Neural cell (in vitro differentiated cells): Measurements from ENCODE around the gene GRM3. TPM values are rescaled to one million over a fixed set of nuclear protein-coding genes. Genes with fewer than 3 reads are reported as not detected.

Source experiments
- H2AFZ ChIP-seq: fragments of 200-600, 300-800 bp; sonication (generic), shearing (Covaris generic); 2 replicates; pipeline ENCODE4 v1.6.0; 2014; ENCODE audit warnings: low read depth, mild to moderate bottlenecking, antibody characterized with exemption, low read length, moderate library complexity
- H3F3A ChIP-seq: fragments of 200-600 bp; shearing (Covaris generic); 2 replicates; pipeline ENCODE4 v1.6.1; 2016; ENCODE audit warnings: mild to moderate bottlenecking, moderate library complexity, mixed read lengths, antibody characterized with exemption, low read length; ENCODE audit not compliant: insufficient read depth, poor library complexity, severe bottlenecking
- H3K27ac ChIP-seq: fragments of 200-600, 300-800 bp; sonication (generic), shearing (Covaris generic); 2 replicates; pipeline ENCODE4 v1.5.1; 2014; ENCODE audit warnings: mild to moderate bottlenecking, low read length, moderate library complexity
- H3K27me3 ChIP-seq: fragments of 300-800, 200-600 bp; sonication (generic), shearing (Covaris generic); 2 replicates; pipeline ENCODE4 v1.6.0; 2014; ENCODE audit warnings: mild to moderate bottlenecking, low read depth, low read length, moderate library complexity; ENCODE audit not compliant: insufficient read depth
- H3K36me3 ChIP-seq: fragments of 300-800, 200-600 bp; sonication (generic), shearing (Covaris generic); 2 replicates; pipeline ENCODE4 v1.5.1; 2014; ENCODE audit warnings: mild to moderate bottlenecking, antibody characterized with exemption, low read length, moderate library complexity; ENCODE audit not compliant: insufficient read depth
- H3K4me2 ChIP-seq: fragments of 300-800, 200-600 bp; sonication (generic), shearing (Covaris generic); 2 replicates; pipeline ENCODE4 v1.6.0; 2014; ENCODE audit warnings: mild to moderate bottlenecking, low read length
- H3K4me3 ChIP-seq: fragments of 300-800, 200-600 bp; sonication (generic), shearing (Covaris generic); 2 replicates; pipeline ENCODE4 v1.5.1; 2014; ENCODE audit warnings: mild to moderate bottlenecking, low read length, moderate library complexity
- H3K79me2 ChIP-seq: fragments of 200-600 bp; shearing (Covaris generic); replicated peaks from 2 replicates; pipeline ENCODE4 v1.6.0; 2014; ENCODE audit warnings: mild to moderate bottlenecking, low read length, moderate library complexity; ENCODE audit not compliant: insufficient read depth
- H3K9ac ChIP-seq: fragments of 300-800, 200-600 bp; sonication (generic), shearing (Covaris generic); 2 replicates; pipeline ENCODE4 v1.6.1; 2016; ENCODE audit warnings: mild to moderate bottlenecking, low read length, mixed read lengths
- H3K9me2 ChIP-seq: fragments of 200-600 bp; shearing (Covaris generic); 2 replicates; pipeline ENCODE4 v1.6.1; 2016; ENCODE audit warnings: mild to moderate bottlenecking, low read length, mixed read lengths; ENCODE audit not compliant: insufficient read depth
- H3K9me3 ChIP-seq: fragments of 200-600, 300-800 bp; sonication (generic), shearing (Covaris generic); 2 replicates; pipeline ENCODE4 v1.6.1; 2016; ENCODE audit warnings: mild to moderate bottlenecking, mixed run types, low read length, moderate library complexity, mixed read lengths
- H4K20me1 ChIP-seq: fragments of 200-600 bp; shearing (Covaris generic); 2 replicates; pipeline ENCODE4 v1.6.1; 2016; ENCODE audit warnings: mild to moderate bottlenecking, mixed run types; ENCODE audit not compliant: insufficient read depth
- EP300 ChIP-seq: fragments of 450-650 bp; conservative IDR thresholded peaks from 2 replicates; pipeline ENCODE4 v1.6.1; 2014; ENCODE audit warnings: antibody characterized with exemption, mild to moderate bottlenecking, moderate library complexity; ENCODE audit not compliant: poor library complexity, severe bottlenecking
- EZH2 ChIP-seq: fragments of 200-600, 300-800 bp; shearing (Covaris generic), sonication (generic); IDR thresholded peaks from 2 replicates; pipeline ENCODE4 v1.6.1; 2014; ENCODE audit warnings: antibody characterized with exemption, low read length, borderline replicate concordance, mild to moderate bottlenecking; ENCODE audit not compliant: insufficient read depth, poor library complexity, severe bottlenecking
- MXI1 ChIP-seq: fragments of 450-650 bp; conservative IDR thresholded peaks from 2 replicates; pipeline ENCODE4 v1.6.1; 2014; ENCODE audit warnings: antibody characterized with exemption, mild to moderate bottlenecking; ENCODE audit not compliant: poor library complexity, severe bottlenecking
- POLR2AphosphoS5 ChIP-seq: IDR thresholded peaks from 2 replicates; pipeline ENCODE4 v1.6.1; 2012
- RAD21 ChIP-seq: fragments of 450-650 bp; conservative IDR thresholded peaks from 2 replicates; pipeline ENCODE4 v1.6.1; 2014; ENCODE audit warnings: antibody characterized with exemption, mild to moderate bottlenecking, moderate library complexity
- SMC3 ChIP-seq: fragments of 450-650 bp; conservative IDR thresholded peaks from 2 replicates; pipeline ENCODE4 v1.6.1; 2014; ENCODE audit warnings: antibody characterized with exemption, mild to moderate bottlenecking, moderate library complexity; ENCODE audit not compliant: poor library complexity
- TAF1 ChIP-seq: IDR thresholded peaks from 2 replicates; pipeline ENCODE4 v1.6.1; 2012; ENCODE audit warnings: low read depth
- polyA plus RNA-seq: library from polyadenylated mRNA; depleted of rRNA; stranded (reverse); fragments of >200 nt; gene quantifications from 2 replicates; pipeline ENCODE4 v1.2.3, GENCODE V29; 2014
- TF ChIP-seq, protein P1 (sequence below): IDR thresholded peaks from 2 replicates; pipeline ENCODE4 v1.6.1; 2012; ENCODE audit warnings: borderline replicate concordance
- TF ChIP-seq, protein P2 (sequence below): fragments of 450-650 bp; IDR thresholded peaks from 2 replicates; pipeline ENCODE4 v1.5.1; 2014; ENCODE audit warnings: antibody characterized with exemption, mild to moderate bottlenecking, moderate library complexity; ENCODE audit not compliant: poor library complexity, severe bottlenecking

Gene GRM3
- polyA plus RNA-seq, 1 donor from 2014 or later, result 15.9 TPM

DNA sequence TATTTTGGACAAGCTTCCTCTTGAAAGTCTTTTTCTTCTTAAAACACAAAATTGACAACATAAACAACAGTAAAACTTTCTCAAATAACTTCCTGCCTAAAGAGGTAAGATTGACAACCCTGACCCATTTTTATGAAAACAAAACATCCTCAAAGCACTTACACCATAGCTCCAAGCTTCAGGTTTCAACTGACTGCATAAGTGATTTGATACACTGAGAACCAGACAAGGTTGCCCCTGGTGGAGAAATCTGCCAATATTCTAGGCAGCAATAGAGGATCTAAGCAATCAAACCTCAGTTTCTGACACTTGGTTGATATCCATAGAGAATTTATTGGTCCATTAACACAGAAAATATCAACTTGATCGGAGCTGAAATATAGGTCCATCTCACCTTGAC, 267.9 kb downstream of the GRM3 start:
- no peak overlapping the region for H3K4me3 ChIP-seq
- no peak overlapping the region for H3K27ac ChIP-seq
- no peak overlapping the region for H3K4me2 ChIP-seq
- no peaks in the 10 kb centered on the region for H3K9me2 ChIP-seq
- TF ChIP-seq, protein P1, sequence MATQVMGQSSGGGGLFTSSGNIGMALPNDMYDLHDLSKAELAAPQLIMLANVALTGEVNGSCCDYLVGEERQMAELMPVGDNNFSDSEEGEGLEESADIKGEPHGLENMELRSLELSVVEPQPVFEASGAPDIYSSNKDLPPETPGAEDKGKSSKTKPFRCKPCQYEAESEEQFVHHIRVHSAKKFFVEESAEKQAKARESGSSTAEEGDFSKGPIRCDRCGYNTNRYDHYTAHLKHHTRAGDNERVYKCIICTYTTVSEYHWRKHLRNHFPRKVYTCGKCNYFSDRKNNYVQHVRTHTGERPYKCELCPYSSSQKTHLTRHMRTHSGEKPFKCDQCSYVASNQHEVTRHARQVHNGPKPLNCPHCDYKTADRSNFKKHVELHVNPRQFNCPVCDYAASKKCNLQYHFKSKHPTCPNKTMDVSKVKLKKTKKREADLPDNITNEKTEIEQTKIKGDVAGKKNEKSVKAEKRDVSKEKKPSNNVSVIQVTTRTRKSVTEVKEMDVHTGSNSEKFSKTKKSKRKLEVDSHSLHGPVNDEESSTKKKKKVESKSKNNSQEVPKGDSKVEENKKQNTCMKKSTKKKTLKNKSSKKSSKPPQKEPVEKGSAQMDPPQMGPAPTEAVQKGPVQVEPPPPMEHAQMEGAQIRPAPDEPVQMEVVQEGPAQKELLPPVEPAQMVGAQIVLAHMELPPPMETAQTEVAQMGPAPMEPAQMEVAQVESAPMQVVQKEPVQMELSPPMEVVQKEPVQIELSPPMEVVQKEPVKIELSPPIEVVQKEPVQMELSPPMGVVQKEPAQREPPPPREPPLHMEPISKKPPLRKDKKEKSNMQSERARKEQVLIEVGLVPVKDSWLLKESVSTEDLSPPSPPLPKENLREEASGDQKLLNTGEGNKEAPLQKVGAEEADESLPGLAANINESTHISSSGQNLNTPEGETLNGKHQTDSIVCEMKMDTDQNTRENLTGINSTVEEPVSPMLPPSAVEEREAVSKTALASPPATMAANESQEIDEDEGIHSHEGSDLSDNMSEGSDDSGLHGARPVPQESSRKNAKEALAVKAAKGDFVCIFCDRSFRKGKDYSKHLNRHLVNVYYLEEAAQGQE, result no peak
- TF ChIP-seq, protein P2, sequence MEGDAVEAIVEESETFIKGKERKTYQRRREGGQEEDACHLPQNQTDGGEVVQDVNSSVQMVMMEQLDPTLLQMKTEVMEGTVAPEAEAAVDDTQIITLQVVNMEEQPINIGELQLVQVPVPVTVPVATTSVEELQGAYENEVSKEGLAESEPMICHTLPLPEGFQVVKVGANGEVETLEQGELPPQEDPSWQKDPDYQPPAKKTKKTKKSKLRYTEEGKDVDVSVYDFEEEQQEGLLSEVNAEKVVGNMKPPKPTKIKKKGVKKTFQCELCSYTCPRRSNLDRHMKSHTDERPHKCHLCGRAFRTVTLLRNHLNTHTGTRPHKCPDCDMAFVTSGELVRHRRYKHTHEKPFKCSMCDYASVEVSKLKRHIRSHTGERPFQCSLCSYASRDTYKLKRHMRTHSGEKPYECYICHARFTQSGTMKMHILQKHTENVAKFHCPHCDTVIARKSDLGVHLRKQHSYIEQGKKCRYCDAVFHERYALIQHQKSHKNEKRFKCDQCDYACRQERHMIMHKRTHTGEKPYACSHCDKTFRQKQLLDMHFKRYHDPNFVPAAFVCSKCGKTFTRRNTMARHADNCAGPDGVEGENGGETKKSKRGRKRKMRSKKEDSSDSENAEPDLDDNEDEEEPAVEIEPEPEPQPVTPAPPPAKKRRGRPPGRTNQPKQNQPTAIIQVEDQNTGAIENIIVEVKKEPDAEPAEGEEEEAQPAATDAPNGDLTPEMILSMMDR, result peak; percentile 45
- H3K9me3 ChIP-seq, result no peaks in the 10 kb centered on the region
- no peak overlapping the region for H3K9ac ChIP-seq
- no peaks in the 10 kb centered on the region for H4K20me1 ChIP-seq
- H3K27me3 ChIP-seq, result no peaks in the 10 kb centered on the region
- no peaks in the 10 kb centered on the region for H3F3A ChIP-seq
- no peaks in the 10 kb centered on the region for H3K36me3 ChIP-seq
- no peak overlapping the region for H2AFZ ChIP-seq
- H3K79me2 ChIP-seq, result no peaks in the 10 kb centered on the region

DNA sequence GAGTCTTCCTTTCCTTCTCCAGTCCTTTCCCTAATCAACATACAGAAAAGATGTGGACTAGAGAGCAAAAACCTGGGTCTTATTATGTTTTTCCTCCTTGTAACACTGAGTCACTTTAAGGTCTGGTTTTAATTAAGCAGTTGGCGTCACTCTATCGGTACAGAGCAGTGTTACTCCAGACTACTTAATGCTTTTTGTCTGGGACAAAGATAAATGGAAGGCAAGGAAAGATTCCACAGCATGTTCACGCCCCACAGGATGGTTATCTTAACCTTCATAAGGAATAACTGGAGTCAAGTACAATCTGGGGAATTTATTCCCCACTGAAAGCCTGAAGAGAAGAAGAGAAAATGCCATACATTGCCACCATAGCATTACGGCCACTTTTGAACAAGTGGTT, 270.0 kb downstream of the GRM3 start:
- H3K4me3 ChIP-seq, result no peak overlapping the region
- no peak overlapping the region for H3K27ac ChIP-seq
- no peaks in the 10 kb centered on the region for H3K36me3 ChIP-seq
- H3K27me3 ChIP-seq, result no peaks in the 10 kb centered on the region
- H3K79me2 ChIP-seq, result no peaks in the 10 kb centered on the region
- H4K20me1 ChIP-seq, result no peaks in the 10 kb centered on the region
- no peaks in the 10 kb centered on the region for H3F3A ChIP-seq
- H2AFZ ChIP-seq, result no peak overlapping the region
- no peak overlapping the region for H3K9ac ChIP-seq
- no peaks in the 10 kb centered on the region for H3K9me2 ChIP-seq
- H3K4me2 ChIP-seq, result no peak overlapping the region
- no peaks in the 10 kb centered on the region for H3K9me3 ChIP-seq
- TF ChIP-seq RAD21 (no peak), TAF1 (no peak), SMC3 (no peak), EP300 (no peak), MXI1 (no peak), EZH2 (no peak), POLR2AphosphoS5 (no peak)
- TF ChIP-seq, protein P1, result no peak
- TF ChIP-seq, protein P2, result no peak
